Right renal pelvis (tissue), 4 donors: ENCODE results near the gene ZNF407. TPM values are rescaled to one million over a fixed set of nuclear protein-coding genes. Genes with fewer than 3 reads are reported as not detected.

Experiments used
- DNase-seq, 4 donors: peaks; one replicate each; pipeline ENCODE4 v3.0.0-alpha.2; 2013; ENCODE audit warnings: low read depth in 4 of 4, low spot score in 3 of 4, missing footprints in 1 of 4
- polyA plus RNA-seq, 4 donors: library from polyadenylated mRNA; unstranded; fragments of 120-200 nt; gene quantifications; one replicate each; pipeline ENCODE4 v1.2.1, GENCODE V29; 2013; ENCODE audit not compliant: insufficient read length in 4 of 4

The ZNF407 gene
- polyA plus RNA-seq, 4 donors, result 9.6 to 11.6 (median 10.0) TPM

GRCh38 chr18:75108579-75109318 is 511.1 kb downstream of the ZNF407 start:
- no peak for DNase-seq

GRCh38 chr18:75109319-75109691 is 511.6 kb downstream of the ZNF407 start:
- DNase-seq, result no peak

GRCh38 chr18:75109819-75110218 is 512.1 kb downstream of the ZNF407 start:
- DNase-seq, result no peak

- no peak for DNase-seq
Measured at GRCh38 chr18:75110311-75110710, 512.6 kb downstream of the ZNF407 start.

- no peak for DNase-seq
Measured at GRCh38 chr18:75110846-75111415, 513.3 kb downstream of the ZNF407 start.

GRCh38 chr18:75111760-75112159 is 514.1 kb downstream of the ZNF407 start:
- DNase-seq, result no peak

- no peak for DNase-seq
Measured at GRCh38 chr18:75112186-75113096, 514.8 kb downstream of the ZNF407 start.

GRCh38 chr18:75113455-75113854 is 515.8 kb downstream of the ZNF407 start:
- DNase-seq, result no peak

- DNase-seq, result no peak
Measured at GRCh38 chr18:75114231-75114764, 516.6 kb downstream of the ZNF407 start.

Other genes with a start within 250 kb of the ZNF407 start
- gene DIPK1C, start 140.6 kb upstream of the ZNF407 start, polyA plus RNA-seq, result under 1 TPM; 0.25 to 0.56 (median 0.36) TPM
- gene CNDP2, start 101.5 kb upstream of the ZNF407 start, polyA plus RNA-seq, result 100 to 1,000 TPM; 263 to 289 (median 279) TPM
- 1 to 10 TPM in 2 of 4 donors, under 1 TPM in 2; 0.72 to 2.0 (median 0.92) TPM for gene CNDP1, start 63.4 kb upstream of the ZNF407 start, polyA plus RNA-seq